HG02884 (cell line): ENCODE measurements around the gene TBL1XR1.
"Not testable (repeated sequence)": the region's sequence is repeated elsewhere in the genome, so short reads cannot be mapped to it uniquely, and the experiment has no call there.

Source experiments
- ATAC-seq: cut with Tn5 transposase; IDR thresholded peaks from one replicate; pipeline ENCODE4 v1.9.1; 2021; ENCODE audit warnings: mild to moderate bottlenecking, moderate library complexity; ENCODE audit not compliant: unreplicated experiment

TBL1XR1 gene

DNA sequence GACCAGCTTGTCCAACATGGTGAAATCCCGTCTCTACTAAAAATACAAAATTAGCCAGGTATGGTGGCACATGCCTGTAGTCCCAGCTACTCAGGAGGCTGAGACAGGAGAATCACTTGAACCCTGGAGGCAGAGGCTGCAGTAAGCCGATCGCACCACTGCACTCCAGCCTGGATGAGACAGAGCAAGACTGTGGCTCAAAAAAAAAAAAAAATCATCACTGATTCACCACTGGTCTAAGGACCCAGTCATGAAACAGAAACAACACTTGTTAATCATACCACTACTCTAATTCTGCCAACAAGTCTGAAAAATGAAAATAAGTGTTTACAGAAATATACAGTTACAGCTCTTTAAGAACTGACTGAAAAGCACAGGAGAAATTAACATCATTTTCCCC is 12.7 kb downstream of the TBL1XR1 start:
- ATAC-seq: peak; percentile 80

DNA sequence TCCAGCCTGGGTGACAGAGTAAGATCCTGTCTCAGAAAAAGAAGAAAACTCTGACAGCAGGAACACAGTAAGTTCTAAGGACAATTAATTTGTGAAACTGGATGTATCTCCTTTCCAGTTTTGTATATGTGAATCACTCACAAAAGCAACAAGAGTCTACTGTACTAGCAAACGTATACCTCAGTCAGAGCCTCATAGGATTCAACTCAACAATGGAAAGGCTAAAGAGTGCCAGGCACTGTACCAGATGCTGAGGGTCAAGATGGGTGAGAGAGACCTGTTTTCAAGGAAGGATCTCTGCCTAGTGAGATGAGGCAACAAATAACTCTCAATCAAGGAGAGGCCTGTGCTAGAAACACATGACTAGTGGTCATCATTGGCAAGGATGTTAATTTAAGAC is 14.9 kb downstream of the TBL1XR1 start:
- no peak for ATAC-seq

DNA sequence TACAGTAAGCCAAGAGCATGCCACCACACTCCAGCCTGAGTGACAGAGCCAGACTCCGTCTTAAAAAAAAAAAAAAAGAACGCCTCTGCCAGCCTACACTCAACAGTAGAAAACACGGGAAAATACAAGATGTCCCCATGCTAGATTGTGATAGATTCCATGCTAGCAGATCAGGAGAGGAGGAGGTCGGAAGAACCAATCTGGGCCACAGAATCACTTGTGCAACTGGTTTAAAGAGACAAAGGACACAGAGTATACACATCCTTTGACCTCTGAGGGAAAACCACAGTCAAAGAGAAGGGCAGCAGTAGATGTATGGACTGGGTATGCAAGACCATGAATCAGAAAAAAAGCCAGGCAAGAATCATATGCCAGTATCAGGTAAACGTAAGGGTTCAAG is 15.9 kb downstream of the TBL1XR1 start:
- ATAC-seq: no peak

DNA sequence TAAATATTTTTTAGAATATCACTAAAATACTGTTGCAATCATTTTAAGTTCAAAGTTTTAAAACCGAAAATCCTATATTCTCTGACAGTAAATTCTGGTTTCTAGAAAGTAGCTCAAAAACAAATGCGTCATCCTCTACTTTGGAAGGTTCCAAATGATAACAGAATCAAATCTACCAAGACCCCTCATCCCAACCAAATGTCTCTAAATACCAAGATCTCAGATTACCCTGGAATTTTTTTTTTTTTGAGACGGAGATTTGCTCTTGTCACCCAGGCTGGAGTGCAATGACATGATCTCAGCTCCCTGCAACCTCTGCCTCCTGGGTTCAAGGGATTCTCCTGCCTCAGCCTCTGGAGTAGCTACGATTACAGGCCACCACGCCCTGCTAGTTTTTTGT is 16.8 kb downstream of the TBL1XR1 start:
- no peak for ATAC-seq

DNA sequence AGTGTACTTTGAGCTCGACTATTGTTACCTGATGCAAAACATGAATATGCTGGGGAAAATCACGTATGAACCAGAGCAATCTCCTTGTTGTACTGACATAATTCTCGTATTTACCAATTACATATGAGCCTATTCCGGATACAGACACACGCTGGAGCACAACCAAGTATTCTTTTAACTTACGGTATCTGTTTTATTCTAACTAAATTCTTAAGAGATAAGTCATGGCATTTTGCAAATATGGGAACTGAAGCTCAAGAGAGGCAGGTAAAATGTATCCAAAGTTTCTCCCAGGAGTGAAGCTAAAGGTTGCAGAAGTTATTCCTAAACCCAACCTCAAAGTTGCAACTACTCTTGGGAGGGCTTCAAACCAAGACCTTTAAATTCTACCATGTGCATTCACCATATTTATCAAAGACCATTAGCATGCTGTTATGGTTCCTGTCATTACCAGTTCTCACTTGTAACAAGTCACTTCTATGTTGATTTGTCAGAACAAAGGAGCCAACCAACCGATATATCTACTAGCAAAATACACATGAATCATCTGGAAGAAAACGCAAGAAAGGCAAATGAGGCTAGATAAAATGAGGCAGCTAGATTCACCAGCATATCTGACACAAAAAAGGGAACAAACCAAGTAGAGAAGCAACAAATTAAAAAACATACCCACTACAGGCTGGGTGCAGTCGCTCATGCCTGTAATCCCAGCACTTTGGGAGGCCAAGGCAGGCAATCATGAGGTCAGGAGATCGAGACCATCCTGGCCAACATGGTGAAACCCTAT is 17.8 kb downstream of the TBL1XR1 start:
- ATAC-seq: no peak

DNA sequence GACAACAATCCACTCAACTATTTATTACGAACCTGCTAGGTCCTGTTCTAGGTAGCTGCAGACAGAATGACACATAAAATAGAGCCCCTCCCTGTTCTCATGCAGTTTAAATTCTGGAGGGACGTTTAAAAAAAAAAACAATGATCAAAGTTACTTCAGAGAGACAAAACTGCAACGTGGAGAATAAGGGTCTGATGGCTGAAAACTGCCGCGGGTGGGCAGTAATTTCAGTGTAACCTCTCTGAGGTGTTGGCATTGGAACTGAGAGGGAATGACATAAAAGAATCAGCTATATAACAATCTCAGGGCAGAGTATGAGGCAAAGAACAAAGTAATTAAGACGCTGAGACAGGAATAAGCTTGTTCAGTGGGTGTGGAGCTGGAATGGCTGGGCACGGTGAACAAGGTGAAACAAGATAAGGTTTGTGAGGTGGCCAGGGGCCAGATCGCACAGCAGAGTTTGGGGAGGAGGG is 19.5 kb downstream of the TBL1XR1 start:
- ATAC-seq: no peak

DNA sequence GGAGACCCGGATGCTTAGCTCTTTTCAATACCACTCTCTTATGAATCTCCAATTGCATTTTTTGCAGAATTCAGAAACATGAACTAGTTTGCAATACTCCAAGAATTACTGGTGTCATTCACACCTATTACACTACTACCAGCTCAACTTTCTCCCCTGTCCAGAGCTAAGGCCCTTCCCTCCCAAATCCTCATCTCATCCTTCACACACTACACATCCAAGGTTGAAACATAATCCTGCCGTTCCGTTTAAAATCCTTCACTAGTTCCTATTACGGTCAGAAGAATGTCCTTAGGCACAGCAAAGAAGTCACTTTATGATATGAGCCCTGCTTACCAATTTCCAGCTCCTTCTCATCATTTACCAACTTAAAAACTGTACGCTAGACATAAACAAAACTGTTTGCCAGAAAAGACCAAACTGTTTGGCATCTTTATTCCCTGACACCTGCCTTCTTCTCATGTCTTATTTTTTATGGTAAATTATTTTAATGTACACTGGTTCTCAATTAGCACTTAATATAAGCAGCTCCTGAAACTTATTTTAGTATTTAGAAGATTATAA is 22.6 kb downstream of the TBL1XR1 start:
- ATAC-seq: no peak

DNA sequence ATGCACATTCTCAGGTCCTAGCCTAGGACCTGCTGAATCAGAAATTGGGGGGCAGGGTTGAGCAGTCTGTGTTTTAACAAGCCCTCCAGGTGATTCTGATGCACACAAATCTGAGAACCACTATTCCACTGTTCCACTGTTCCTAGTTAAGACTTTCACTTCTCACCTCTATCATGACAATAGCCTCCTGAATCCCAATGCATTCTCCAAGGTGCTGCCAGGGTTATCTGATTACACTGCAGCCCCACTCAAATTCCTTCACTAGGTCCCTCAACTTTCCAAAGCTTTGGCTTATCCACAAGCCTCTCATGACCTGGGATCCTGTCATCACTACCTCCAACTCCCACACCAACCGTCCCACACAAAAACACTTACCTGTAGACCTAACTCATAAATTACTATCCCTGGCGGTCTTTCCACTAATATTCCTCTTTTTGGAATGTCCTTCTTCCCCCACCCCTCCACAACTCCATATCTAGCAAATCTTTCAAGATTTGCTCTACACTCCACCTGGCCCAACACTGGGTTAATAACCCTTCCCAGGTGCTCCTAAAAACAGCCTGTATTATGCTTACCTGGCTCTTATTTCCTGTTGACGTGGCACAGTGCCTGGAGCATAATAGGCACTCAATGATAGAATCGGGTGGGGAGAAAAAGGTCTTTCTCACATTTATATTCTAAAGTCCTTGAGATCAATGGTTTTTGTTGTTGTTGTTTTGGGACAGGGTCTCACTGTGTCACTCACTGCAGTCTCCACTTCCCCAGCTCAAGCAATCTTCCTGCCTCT is 27.2 kb downstream of the TBL1XR1 start:
- ATAC-seq: no peak

DNA sequence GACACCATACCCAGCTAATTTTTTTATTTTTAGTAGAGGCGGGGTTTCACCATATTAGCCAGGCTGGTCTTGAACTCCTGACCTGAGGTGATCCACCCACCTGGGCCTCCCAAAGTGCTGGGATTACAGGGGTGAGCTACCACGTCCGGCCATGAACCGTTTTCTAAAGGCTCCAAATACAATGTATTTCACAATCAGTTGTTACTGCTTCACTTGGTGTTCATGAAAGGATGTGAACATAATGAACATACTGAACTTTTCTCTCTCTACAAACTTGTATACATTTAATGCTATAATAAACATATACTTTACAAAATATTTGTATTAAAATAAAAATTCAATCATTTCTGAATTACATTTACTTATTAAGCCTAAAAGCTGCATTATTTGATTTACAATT is 28.9 kb downstream of the TBL1XR1 start:
- no peak for ATAC-seq

DNA sequence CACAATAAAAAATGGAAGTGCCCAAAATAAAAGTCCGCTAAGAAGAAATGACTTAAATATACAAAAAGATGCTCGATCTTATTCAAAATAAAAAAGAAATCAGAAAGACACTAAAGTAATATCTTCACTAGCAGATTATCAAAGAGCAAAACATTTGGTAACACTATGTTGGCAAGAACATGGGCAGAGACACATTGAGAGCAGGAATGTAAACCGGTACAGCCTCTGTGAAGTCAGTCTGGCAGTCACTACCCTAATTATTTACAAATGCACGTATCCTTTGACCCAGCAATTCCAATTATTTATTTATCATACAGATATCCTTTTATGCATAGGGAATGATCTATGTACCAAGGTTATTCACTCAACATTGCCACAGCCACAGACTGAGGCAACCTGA is 34.5 kb downstream of the TBL1XR1 start:
- ATAC-seq: no peak

DNA sequence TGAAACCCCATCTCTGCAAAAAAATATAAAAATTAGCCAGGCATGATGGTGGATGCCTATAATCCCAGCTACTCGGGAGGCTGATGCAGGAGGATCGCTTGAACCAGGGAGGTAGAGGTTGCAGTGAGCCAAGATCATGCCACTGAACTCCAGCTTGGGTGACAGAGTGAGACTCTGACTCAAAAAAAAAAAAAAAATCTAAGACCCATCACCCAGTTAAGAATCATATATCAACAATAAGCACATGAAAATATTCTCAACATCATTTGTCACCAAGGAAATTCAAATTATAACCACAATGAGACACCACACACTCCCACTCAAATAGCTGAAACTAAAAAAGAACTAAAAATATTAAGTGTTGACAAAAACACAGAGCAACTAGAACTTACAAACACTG is 35.7 kb downstream of the TBL1XR1 start:
- not testable (repeated sequence) for ATAC-seq

DNA sequence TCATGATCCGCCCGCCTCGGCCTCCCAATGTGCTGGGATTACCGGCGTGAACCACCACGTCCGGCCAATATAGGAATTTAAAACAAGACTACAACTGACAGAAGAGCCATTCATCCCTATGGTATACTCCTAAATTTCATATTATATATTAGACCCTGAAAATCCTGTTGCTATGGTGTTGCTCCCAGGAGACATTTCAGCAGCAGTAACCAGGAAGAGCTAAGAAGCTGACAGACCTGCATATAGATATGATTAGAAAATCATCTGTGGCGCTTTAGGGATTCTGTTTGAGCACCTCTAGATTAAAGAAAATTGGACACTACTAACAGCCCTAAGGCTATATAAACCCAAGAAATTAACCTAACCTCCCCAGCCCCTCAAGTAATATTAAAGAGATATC is 38.8 kb downstream of the TBL1XR1 start:
- ATAC-seq: no peak

DNA sequence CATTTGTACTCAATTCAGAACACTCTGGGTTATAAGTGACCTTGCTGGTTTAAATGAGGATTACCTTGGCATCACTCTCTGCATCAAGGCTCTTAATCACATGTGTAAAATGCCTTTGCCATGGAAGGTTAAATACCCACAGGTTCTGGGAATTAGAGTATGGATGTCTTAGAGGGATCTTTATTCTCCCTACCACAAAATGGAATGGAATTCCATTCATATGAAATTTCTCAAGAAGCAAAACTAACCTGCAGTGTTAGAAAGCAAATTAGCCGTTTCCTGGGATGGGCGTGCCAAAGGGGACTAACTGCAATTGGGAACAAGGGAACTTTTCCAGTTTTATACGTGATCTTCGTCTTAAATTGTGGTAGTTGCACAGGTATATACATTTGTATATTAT is 39.8 kb downstream of the TBL1XR1 start:
- no peak for ATAC-seq

DNA sequence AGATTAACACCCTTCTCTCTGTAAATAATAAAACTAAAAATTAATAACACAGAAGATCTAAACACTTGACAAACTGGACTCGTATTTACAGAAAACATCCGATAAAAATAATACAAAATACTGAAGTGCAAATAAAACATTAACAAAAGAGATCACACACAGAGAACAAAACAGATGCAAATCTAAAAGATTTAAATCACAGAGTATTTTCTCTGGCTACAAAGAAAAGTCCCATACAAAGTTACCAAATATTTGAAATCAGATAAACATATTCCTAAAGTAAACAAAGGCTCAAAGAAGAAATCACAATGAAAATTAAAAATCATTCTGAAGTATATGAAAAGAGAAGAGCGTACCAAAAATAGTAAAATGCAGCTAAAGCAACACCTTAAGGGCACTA is 42.5 kb downstream of the TBL1XR1 start:
- no peak for ATAC-seq

DNA sequence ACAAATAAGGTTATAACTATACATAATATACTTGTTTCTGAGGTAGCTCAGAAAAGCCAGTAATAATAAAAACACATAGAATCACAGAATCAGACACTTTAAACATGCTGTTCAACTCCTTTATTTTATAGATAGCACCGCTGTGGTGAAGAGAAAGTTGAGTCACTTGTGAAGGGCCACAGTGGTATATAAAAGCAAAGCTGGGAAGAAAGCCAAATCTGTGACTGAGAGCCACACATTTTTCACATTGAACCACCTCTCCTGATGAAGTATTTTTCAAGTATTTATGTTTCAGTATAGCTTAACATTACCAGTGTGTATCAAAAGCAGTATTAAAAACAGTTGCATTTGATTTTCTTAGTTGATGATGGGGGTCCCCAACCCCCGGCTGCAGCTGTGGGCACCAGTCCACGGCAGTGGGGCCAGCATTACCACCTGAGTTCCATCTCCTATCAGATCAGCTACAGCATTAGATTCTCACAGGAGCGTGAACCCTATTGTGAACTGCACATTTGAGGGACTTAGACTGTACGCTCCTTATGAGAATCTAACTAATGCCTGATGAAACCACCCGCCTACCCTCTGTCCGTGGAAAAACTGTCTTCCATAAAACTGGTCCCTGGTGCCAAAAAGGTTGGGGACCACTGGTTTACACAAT is 46.2 kb downstream of the TBL1XR1 start:
- peak; percentile 77 for ATAC-seq

DNA sequence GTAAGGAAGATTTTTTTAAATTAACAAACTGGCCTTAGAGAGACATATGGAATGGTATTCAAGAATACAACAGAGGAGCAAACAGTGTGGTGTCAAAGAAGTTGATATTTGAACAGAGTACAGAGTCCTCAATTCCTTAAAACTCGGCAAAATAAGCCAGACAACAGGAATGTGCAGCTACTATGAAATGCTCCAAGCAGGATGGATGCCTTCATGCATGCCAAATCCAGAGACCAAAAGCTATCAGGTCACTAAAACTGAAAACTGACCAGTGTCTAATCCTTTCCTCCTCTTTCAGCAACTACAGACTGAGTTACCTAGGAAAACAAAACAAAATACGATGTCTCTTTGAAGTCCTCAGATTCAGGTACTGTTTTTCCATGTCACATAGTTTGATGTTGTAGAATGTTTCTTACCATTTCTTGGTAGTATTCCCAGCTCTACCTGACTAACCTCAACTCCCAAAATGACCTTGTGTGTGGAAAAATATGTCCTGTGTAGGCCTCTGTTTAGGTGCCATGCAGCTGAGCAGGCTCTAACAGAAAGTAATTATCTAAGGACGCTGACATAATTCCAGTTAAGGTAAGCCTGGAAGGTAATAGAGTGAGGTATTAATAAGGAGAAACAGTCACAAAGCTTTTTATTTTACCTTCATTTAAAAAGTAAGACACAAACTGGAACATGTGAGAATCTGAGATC is 46.9 kb downstream of the TBL1XR1 start:
- peak; percentile 5 for ATAC-seq

DNA sequence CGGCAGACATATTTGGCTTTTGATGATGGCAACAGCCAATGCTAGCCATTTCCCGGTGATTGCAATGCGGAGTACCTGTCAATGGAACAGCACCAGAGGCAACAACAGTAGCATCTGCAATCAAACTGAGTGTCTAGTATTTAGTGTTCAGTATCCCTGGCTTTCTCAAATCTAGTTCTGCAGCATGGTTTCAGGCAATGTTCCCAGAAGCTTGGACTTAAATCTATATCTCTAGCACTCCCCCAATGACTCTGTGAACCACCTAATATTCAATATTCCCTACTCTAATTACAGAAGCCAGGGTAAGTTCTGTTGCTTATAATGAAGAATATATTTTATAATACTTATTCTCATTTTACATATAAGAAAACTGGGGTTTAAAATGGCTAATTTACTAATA is 48.2 kb downstream of the TBL1XR1 start:
- ATAC-seq: no peak

DNA sequence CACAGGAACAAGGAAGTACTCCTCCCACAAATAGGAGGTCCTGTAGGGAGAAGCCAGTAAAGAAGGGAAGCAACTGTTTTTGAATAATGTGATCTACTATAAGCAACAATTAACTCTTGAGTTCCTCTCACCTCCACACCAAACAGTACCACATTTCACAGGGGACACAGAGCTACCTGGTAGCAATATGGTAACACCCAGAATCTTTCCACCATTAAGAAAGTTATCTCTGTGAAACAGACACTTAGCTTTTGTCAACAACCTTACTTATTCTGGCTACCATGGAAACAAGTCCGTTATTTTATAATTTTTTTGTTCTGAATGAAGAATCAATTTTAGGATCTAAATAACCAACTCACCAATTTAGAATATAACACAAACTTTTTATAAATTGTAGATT is 49.5 kb downstream of the TBL1XR1 start:
- no peak for ATAC-seq

DNA sequence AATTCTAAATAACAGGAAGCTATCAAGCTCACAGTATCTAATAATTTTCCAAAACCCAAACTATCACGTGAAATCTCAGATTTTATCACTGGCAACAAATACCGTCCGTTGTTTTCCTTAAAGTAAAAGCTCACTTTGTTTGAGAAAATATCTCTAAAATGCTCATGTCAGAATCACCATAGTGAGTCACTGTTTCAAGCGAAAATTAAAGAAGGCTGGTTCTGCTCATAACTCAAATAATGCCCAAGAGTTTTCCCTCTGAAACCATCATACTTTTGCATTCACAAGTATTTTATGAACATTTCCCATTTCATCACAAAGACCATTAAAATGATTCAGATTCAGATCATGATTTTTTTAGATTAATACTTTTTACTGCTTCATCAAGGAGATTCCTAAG is 50.6 kb downstream of the TBL1XR1 start:
- no peak for ATAC-seq

DNA sequence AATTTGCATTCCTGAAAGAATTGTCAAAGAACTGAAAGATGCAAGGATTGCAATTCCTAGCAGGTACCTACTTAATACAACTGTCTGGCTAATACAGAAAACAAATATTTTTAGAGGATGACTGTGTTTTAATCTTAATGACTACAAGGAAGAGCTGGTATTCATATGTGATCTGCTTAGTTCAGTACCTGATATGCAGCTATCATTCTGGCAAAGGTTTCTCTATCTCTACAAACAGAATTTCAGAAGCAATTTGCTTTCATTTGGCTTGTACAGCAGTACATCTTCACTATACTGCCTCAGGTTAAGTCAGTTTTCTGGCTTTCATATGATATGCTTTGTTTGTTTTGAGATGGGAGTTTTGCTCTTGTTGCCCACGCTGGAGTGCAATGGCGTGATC is 51.3 kb downstream of the TBL1XR1 start:
- ATAC-seq: no peak

DNA sequence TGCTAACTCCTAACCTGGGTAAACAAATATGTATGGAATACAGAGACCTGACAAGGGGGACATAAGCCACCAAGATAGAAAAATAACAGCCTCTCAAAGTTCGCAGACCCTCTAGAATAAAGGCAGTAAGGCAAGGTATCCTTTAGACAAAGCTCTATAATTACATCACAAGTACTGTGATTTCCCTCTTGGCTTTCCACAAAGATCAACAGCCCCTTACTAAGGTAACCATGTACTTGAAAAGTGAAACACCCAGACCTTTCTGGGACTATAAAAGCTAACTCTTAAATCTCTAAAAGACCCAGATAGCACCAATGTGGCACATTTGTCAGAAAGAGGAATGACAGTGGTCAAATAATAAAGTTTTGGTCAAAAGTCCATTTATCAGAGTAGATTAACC is 51.9 kb downstream of the TBL1XR1 start:
- ATAC-seq: peak; percentile 28
